GM12865 (cell line): ENCODE measurements around the gene OPCML.

Source experiments
- DNase-seq: peaks from one replicate; pipeline ENCODE4 v3.0.0; 2010; ENCODE audit warnings: low read depth
- H3K4me3 ChIP-seq: 2 replicates; pipeline ENCODE4 v1.5.1; 2011; ENCODE audit warnings: mild to moderate bottlenecking, low read depth, low read length, control low read depth
- TF ChIP-seq, protein P1 (sequence below): IDR thresholded peaks from 2 replicates; pipeline ENCODE4 v1.5.1; 2011; ENCODE audit warnings: low read length, control low read depth, low read depth, inconsistent platforms; ENCODE audit not compliant: insufficient read depth; ENCODE audit errors: missing control alignments

OPCML gene

DNA sequence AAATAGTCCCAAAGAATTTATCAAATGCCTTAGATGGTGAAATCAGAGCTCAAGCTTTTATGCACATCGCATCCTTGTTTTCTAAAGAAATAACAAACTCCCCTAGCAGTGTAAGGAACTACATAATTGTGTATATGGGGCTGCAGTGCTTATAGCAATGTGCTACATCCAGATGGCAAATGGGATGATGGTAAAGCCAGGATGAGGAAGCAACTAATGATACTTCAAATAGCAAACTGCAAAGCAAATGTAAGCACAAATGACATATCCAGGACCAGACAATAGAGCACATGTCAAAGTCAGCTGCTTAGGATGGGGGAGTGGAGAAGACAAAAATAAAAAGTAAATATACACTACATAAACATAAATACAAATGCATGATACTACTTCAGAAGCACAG lies 425.9 kb downstream of the OPCML start:
- TF ChIP-seq, protein P1, sequence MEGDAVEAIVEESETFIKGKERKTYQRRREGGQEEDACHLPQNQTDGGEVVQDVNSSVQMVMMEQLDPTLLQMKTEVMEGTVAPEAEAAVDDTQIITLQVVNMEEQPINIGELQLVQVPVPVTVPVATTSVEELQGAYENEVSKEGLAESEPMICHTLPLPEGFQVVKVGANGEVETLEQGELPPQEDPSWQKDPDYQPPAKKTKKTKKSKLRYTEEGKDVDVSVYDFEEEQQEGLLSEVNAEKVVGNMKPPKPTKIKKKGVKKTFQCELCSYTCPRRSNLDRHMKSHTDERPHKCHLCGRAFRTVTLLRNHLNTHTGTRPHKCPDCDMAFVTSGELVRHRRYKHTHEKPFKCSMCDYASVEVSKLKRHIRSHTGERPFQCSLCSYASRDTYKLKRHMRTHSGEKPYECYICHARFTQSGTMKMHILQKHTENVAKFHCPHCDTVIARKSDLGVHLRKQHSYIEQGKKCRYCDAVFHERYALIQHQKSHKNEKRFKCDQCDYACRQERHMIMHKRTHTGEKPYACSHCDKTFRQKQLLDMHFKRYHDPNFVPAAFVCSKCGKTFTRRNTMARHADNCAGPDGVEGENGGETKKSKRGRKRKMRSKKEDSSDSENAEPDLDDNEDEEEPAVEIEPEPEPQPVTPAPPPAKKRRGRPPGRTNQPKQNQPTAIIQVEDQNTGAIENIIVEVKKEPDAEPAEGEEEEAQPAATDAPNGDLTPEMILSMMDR, result no peak
- DNase-seq, result no peak

DNA sequence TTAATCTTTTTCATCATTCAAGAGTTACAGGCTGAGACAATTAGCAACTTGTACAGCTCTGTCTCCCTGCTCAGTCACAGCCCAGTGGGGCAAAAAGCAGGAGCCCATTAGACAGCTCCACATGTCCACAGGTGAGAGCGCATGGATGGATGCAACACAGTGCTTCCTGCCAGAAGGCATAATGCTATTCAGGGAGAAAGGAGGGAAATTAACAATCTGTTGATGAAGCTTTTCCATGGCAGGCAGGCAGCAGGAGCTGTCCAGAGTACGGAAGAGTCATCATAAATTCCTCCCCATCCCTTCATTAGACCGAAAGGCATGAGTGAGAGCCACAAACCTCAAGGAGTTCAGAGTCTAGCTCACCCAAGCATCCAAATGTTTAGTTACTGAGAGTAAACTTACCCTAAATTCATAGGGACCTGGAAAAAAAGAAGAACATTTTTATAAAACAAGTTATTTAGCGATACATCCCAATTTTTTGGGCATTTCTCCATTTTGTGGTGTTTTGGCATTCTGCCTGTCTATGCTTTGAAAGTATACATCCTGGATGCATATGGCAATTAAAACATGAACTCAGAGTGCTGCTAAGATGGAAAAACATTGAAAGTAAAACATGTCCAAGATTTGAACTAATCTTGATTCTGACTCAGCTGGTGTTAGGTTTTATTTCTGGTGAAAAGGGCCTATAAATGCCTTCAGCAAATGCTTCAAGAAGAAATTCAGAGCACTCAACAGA lies 428.1 kb downstream of the OPCML start:
- TF ChIP-seq, protein P1, result no peak
- H3K4me3 ChIP-seq, result no peak overlapping the region

More for the DNA sequence above, 425.9 kb downstream of the OPCML start:
- H3K4me3 ChIP-seq, result no peak overlapping the region

DNA sequence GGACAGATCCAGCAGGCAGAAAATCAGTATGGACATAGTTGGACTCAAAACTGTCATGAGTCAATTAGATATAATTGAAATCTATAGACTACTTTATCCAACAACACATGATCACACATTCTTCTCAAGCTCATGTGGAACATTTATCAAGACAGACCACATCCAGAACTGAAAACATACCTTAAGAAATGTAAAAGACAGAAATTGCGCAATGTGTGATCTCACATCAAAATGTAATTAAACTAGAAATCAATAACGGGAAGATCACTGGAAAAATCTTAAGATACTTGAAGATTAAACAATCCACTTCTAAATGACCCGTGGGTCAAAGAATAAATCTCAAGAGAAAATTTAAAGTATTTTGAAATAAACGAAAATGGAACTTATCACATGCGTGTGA lies 435.3 kb downstream of the OPCML start:
- H3K4me3 ChIP-seq, result no peak overlapping the region
- TF ChIP-seq, protein P1, result no peak
- no peak for DNase-seq

More for the DNA sequence above, 428.1 kb downstream of the OPCML start:
- no peak for DNase-seq

DNA sequence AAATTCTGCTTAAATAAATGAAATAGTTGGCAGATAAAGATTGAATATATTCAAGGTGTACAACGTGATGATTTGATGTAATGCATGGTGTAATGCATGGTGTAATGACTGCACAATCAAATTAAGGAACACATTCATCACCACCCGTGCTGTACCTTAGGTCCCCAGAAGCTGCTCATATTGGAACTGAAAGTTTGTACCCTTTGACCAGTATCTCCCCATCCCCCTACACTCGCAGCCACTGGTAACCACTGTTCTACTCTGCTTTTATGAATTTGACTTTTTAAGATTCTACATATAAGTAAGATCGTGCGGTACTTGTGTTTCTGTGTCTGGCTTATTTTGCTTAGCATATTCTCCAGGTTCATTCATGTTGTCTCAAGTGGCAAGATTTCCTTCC lies 445.8 kb downstream of the OPCML start:
- TF ChIP-seq, protein P1, result no peak
- no peak overlapping the region for H3K4me3 ChIP-seq

DNA sequence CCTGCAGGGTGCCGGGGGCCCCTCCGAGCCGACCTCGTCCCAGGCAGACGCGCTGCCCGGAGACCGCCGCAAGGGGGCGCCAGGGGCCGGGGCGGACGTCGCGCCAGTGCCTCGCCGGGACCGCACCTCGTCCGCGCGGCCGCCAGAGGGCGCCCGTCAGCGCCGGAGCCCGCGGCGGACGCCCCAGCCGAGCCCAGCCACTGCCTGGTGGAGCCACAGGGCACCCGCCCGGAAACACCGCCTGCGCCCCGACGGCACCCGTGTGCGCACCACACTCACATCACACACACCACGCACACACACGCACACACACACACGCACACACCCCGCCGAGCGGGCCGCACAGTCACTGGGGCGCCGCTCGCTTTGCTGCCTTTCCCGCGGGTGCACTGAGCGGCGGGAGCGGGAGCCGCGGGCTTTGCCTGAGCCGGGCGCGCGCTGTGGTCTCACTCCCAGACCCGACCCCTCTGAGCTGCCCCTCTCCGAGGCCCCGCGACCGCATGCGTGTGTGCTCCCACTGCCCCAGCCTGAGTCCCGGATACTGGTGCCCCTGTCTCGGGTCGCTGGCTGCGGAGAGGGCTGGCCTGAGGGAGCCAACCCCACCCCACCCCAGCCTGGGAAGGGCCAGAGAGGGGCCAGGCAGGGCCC lies 449.3 kb downstream of the OPCML start:
- H3K4me3 ChIP-seq, result no peak overlapping the region
- TF ChIP-seq, protein P1, result peak; percentile 71
- DNase-seq, result peak; percentile 57

More for the DNA sequence above, 445.8 kb downstream of the OPCML start:
- DNase-seq, result no peak

DNA sequence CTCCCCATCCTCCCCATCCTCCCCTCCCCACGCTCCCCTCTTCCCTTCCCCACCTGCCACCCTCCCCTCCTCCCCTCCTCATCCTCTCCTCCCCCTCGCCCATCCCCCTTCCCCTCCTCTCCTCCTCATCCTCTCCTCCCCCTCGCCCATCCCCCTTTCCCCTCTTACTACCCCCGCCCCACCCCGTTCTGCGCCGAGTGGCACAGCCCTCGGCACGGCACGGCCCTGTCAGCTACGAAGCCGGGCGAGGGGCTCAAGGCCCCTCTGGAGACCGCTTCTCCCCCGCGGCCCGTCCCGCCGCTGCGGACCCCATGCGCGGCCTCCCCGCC lies 449.9 kb downstream of the OPCML start:
- DNase-seq, result peak; percentile 45
- TF ChIP-seq, protein P1, result no peak
- H3K4me3 ChIP-seq, result no peak overlapping the region
